Cerebellar cortex (tissue), 1 donor: ENCODE results near the gene SLC28A3.
"Not testable (repeated sequence)": the region's sequence is repeated elsewhere in the genome, so short reads cannot be mapped to it uniquely, and the experiment has no call there.

Source experiments
- DNase-seq: peaks from one replicate; pipeline ENCODE4 v3.0.0-alpha.2; 2015; ENCODE audit warnings: low spot score

SLC28A3 gene, protein sequence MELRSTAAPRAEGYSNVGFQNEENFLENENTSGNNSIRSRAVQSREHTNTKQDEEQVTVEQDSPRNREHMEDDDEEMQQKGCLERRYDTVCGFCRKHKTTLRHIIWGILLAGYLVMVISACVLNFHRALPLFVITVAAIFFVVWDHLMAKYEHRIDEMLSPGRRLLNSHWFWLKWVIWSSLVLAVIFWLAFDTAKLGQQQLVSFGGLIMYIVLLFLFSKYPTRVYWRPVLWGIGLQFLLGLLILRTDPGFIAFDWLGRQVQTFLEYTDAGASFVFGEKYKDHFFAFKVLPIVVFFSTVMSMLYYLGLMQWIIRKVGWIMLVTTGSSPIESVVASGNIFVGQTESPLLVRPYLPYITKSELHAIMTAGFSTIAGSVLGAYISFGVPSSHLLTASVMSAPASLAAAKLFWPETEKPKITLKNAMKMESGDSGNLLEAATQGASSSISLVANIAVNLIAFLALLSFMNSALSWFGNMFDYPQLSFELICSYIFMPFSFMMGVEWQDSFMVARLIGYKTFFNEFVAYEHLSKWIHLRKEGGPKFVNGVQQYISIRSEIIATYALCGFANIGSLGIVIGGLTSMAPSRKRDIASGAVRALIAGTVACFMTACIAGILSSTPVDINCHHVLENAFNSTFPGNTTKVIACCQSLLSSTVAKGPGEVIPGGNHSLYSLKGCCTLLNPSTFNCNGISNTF

DNA sequence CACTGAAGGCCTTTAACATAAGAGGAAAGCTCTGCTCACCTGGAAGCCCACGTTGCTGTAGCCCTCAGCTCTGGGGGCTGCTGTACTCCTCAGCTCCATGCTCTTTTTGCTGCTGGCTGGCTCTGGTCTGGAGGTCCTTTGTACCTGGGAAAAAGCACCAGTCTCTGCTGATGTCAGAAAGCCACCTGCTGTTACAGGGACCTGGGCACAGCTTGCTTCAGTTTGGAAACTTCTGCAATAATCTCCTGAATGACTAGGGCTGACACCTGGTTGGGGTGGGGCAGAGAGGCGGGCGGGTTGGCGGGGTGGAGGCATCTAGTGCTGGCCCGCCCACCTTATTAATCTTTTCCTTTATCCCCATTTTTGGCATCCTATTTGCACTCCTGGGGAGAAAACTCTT is at the start of gene SLC28A3:
Gene SLC28A3 (minus strand): TSS at position 224 of the 400 bp plus-strand sequence. CDS start 125 bp downstream, at position 99.
- DNase-seq: no peak

DNA sequence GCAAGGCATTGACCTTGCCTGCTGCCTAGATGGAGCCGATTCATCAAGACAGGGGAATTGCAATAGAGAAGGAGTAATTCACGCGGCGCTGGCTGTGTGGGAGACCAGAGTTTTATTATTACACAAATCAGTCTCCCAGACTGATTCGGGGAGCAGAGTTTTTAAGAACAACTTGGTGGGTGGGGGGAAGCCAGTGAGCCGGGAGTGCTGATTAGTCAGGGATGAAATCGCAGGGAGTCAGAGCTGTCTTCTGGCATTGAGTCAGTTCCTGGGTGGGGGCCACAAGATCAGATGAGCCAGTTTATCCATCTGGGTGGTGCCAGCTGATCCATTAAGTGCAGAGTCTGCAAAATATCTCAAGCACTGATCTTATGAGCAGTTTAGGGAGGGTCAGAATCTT is 49.7 kb upstream of the SLC28A3 start:
- DNase-seq: not testable (repeated sequence)

GRCh38 chr9:84387821-84388220 is 47.3 kb upstream of the SLC28A3 start:
- DNase-seq: no peak

DNA sequence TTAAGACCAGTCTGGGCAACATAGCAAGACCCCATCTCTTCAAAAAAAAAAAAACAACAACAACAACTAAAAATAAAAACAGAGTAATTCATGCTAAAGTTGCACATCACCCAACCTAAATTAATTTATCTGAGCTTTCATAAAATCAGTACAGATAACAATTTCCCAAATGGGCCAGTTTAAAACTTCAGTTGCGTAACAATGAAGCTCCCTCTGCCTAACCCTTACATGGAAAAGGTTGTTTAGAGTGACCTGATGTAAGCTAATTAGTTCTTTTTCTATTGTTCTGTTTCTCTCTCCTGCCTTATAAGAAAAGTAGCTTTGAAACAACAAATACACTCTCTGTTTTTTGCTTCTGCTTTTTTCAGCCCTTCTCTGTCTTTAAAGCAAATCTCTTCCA is 46.2 kb upstream of the SLC28A3 start:
- DNase-seq: no peak

DNA sequence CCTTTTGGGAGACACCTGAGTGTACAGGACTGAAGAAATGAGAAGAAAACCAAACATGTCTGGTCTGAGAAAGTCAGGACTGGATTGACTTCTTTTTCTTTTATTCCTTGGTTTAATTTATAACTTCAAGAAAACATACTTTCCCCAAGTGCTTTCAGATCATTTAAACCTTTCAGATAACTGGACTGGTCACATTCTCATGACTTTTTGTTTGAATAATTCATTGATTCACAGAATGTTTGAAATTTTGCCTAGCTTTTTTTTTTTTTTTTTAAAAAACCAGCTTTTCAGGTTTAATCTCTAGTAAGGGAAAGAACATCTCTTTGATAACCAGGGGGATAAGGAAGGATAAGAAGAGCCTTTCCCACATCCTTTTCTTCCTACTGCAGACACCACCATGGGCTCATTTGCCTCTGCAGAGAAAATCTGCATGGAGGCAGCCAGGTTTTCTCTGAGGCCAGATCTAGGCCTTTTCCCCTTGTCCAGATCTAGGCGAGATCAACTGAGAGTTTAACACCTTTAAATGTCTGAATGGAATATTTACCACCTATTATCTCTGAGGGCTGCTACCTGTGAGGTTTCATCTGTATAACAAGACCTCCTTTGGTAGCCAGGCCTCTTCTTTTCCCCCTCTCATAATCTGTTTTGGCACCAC is 45.0 kb upstream of the SLC28A3 start:
- DNase-seq: no peak

DNA sequence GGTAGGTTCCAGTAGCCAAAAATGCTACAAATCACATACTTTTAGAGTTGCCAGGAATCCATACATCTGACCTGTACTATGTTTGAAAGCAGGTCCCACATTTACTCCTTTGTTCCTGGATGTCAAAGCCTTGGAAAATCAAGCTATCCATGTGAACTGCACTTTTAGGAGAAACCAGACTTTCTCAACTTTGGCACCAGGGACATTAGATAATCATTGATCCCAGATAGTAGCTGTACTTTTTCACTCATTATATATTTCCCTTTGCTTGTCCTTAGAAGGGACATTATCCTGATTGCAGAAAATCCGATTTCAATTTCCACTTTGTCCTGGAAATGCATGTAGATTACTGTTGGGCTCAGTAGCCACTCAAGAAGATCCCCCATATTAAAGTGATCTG is 44.1 kb upstream of the SLC28A3 start:
- DNase-seq: no peak

DNA sequence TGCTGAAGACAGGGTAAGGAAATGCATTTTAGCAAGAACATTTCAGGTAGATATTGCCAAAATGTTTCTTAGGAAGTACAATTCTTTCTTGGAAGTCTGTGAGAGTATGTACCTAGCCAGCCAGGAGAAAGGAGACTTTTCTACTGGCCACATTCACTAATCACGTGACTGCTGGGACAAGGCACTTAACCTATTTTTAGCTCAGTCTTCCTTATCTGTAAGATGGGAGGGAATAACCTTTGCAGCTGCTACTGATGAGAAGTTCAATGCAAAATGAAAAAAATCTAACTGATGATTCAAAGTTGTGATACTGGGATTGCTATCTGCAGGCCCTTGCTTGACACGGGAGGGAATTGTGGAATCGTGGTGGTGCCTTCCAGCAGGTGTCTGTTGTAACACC is 42.6 kb upstream of the SLC28A3 start:
- DNase-seq: no peak

DNA sequence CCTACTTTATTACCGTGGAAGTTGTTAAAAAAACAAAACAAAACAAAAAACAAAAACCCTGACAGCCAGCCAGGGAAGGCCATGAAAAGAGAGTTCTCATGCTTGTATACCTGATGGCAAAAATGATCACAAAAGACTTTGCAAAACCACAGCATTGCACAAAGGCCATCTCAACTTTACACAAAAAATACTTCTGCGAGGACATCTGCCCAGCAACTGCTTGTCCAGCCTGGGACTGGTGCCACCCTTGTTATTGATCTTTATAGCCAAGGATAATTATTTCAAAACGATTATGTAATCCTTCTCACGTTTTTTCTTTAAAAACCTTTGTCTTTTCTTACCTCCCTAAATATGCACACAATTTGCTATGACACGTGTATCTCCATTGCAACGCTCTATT is 42.2 kb upstream of the SLC28A3 start:
- DNase-seq: no peak

DNA sequence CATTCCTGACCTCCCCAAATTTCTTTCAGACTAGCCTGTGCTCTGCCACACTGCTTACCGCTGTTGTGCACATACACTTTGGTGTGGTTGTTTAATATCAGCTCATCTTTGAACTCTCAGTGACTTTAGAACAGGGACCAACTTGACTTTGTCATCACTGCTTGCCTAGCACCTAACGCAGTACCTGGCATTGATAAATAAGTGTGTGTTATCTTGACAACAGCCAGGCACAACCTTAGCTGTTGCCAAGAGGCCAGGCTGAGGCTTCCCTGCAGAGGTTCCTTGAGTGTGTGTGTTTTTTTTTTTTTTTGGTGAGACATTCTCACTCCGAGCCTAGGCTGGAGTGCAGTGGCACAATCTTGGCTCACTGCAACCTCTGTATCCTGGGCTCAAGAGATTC is 41.0 kb upstream of the SLC28A3 start:
- no peak for DNase-seq

DNA sequence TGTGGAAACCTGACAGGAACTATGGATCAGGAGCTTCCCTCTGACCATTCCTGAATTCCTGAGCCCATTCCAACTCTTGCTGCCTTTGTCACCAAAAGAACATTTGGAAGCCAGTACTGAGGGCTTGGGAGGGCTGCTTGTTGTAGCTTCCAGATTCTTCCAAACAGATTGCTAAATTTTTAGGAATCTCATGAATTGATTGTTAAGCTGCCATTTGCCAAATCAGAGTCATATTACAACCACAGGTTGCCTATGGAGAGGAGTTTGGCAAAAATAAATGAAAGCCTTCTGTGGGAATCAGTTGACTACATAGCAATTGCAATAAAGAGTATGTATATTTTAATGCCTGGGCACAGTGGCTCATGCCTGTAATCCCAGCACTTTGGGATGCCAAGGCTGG is 39.2 kb upstream of the SLC28A3 start:
- no peak for DNase-seq

- no peak for DNase-seq
These were observed 35.4 kb upstream of the SLC28A3 start for GRCh38 chr9:84375954-84376353.

DNA sequence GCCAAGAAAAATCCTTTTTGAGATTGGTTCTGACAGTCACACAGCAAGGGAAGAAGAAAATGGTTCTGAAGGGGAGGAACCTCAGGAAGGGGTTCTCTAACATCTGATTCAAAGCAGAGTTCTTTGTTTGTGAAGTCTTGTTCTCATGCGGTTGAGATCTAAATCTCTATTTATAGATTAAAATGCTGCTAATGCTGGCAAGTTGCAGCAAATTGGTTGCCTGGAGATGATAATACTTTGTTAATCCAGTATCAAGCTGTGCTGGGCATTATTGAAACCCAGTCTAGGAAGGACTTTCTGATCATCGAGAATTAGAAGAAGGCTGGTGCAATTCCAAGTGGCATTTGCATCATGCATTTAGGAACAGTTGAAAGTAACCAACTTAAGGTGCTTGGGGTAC is 34.0 kb upstream of the SLC28A3 start:
- no peak for DNase-seq

DNA sequence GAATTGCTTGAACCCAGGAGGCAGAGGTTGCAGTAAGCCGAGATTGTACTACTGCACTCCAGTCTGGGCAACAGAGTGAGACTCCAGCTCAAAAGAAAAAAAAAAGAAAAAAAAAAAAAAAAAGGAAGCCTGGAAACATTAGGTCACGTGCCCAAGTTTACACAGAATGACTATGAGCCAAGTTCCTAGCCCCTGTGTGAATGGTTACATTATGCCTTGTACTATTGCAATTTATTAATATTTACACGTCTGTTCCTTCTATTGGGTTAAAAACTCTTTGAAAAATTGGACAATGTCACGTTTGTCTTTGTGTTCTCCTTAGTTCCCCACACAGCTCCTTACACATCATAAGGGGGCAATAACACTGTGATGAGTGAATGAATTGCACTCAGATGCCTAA is 33.5 kb upstream of the SLC28A3 start:
- DNase-seq: no peak

DNA sequence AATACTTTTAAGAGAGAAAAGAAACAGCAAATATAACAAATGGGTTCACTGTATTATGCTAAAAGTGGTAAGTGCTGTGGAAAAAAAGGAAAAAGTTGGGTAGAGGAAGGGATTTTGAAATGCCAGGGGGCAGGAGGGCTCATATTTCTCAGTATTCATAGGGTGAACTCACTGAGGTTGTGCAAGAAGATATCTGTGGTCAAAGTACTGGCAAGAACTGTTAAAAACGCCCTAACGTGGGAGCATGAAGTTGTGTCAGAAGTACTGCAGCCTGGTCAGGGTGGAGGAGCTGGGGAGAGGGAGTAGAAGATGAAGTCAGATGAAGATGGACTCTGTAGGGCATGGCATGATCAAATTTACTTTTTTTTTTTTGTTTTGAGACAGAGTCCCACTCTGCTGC is 31.2 kb upstream of the SLC28A3 start:
- no peak for DNase-seq

- DNase-seq: no peak
These were observed 28.0 kb upstream of the SLC28A3 start for GRCh38 chr9:84368601-84369000.

- DNase-seq: not testable (repeated sequence)
These were observed 27.2 kb upstream of the SLC28A3 start for GRCh38 chr9:84367726-84368125.

GRCh38 chr9:84366683-84367082 is 26.1 kb upstream of the SLC28A3 start:
- DNase-seq: no peak

- DNase-seq: not testable (repeated sequence)
These were observed 24.4 kb upstream of the SLC28A3 start for GRCh38 chr9:84364894-84365490.

DNA sequence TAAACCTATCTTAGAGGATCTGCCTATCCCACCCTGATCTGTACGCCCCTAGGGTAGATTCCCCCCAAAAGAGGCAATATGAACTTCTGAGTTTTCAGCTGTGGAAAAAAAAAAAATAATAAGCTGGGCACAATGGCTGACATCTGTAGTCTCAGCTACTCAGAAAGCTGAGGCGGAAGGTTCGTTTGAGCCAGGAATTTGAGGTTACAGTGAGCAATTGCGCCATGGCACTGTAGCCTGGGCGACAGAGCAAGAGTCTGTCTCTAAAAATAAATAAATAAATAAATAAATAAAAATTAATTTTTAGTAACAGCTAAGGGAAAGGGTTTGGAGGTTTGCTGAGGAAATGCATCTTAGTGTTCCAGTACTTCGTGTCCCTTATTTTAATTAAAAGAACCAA is 21.1 kb upstream of the SLC28A3 start:
- DNase-seq: no peak

GRCh38 chr9:84357275-84357674 is 16.7 kb upstream of the SLC28A3 start:
- DNase-seq: no peak

- no peak for DNase-seq
These were observed 13.5 kb upstream of the SLC28A3 start for GRCh38 chr9:84354035-84354434.

GRCh38 chr9:84349671-84350070 is 9.1 kb upstream of the SLC28A3 start:
- no peak for DNase-seq

DNA sequence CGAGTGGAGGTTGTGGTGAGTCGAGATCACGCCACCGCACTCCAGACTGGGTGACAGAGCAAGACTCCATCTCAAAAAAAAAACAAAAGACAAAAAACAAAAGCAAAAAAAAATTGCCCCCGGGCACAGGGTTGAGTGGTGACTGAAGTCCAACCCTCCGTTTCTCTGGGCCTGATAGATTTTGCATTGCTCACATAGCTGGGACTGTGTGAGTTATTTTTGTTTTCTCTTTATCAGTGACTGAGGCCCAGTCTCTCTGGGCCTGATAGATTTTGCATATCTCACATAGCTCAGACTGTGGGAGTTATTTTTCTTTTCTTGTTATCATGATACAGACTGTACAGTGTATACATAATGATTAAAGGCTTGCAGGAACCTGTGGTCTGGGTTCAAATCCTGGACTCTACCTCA is 2.6 kb upstream of the SLC28A3 start:
- no peak for DNase-seq
